Left forelimb (tissue), 1 donor: ENCODE data around the gene TSEN54.
"Not testable (repeated sequence)": the region's sequence is repeated elsewhere in the genome, so short reads cannot be mapped to it uniquely, and the experiment has no call there.

ENCODE experiments used
- DNase-seq: peaks from one replicate; pipeline ENCODE4 v3.0.0-alpha.2; 2018; ENCODE audit warnings: low spot score

Gene TSEN54

GRCh38 chr17:75518983-75519537 is 2.7 kb downstream of the TSEN54 start:
- DNase-seq, result no peak

- DNase-seq, result not testable (repeated sequence)
These were observed 4.1 kb downstream of the TSEN54 start for GRCh38 chr17:75520413-75520812.

DNA sequence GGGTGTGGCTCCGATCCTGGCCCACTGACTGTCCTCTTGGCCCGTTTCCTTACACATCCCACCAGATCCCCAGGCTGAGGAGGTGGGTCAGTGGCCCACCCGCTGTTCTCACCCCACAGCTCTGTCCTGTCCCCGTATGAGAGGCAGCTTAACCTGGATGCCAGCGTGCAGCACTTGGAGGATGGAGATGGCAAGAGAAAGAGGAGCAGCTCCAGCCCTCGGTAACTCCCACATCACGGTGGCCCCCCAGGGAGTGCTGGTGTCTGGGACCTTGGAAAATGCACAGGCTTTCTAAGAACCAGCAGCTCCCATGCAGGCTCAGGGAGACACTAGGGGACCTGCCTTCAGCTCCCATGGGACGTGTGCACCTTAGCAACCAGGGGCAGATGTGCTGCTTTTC is 5.0 kb downstream of the TSEN54 start:
- no peak for DNase-seq

- no peak for DNase-seq
These were observed 5.8 kb downstream of the TSEN54 start for GRCh38 chr17:75521951-75522727.

DNA sequence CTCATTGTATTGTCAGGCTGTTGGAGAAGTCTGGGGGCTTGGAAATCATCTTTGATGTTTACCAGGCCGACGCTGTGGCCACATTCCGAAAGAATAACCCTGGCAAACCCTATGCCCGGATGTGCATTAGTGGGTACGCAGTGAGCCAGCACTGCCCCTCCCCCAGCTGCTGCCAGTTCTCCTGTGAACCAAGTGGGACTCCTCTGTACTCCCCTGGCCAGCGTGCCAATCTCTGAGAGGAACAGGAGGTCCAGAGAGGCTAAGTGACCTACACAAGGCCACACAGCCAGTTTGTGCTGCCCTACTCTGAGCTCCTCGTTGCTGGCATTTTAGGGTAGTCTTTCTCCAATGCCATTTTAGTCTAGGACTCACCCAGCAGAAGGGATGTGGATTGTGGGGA is 7.3 kb downstream of the TSEN54 start:
- no peak for DNase-seq

GRCh38 chr17:75524269-75524969 is 8.1 kb downstream of the TSEN54 start:
- DNase-seq, result no peak

- DNase-seq, result no peak
These were observed 8.9 kb downstream of the TSEN54 start, which contains the start of gene LLGL2 for GRCh38 chr17:75524970-75525805. LLGL2 (plus strand) TSS chr17:75525697; CDS start chr17:75543427, 17,730 bp downstream.

- DNase-seq, result no peak
These were observed 9.7 kb downstream of the TSEN54 start for GRCh38 chr17:75525806-75526554.

- no peak for DNase-seq
These were observed 10.4 kb downstream of the TSEN54 start for GRCh38 chr17:75526555-75527270.

GRCh38 chr17:75530837-75531720 is 14.8 kb downstream of the TSEN54 start:
- no peak for DNase-seq

DNA sequence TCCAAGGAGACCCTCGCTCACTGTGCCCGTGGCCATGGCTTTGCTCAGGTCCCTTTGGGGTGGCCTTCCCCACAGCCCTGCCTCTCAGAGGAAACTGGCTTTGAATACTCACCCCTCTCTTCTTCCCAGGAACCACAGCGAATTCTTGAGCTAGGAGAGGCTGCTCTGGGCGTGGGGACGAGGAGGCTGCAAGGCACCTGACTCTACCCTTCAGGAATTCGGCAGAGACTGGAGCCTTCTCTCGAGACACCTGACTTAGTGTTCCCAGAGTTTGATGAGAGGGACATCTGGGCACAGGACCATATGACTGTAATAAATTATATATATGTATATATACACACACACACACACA is 15.4 kb downstream of the TSEN54 start:
- no peak for DNase-seq

DNA sequence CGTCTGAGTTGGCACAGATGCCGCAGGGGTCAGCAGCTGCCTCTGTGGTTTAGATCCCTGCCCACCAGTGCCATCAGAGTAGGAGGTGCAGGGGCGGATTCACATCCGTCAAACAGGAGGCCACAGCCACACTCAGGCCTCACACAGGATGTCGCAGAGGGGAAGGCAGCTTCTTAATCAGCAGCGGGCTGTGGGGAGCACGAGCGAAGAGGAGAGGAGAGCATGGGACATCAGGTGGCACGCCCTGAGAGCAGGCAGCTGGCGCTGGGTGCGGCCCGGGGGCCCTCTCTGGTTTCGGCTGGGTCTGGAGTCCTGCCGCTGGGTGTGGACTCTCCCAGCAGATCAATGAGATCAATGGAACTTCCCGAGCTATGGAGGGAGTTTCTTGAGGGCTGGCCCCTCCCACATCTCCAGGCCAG is 18.8 kb downstream of the TSEN54 start:
- no peak for DNase-seq

- DNase-seq, result no peak
These were observed 19.5 kb downstream of the TSEN54 start for GRCh38 chr17:75535871-75536270.

- DNase-seq, result no peak
These were observed 20.0 kb downstream of the TSEN54 start for GRCh38 chr17:75536366-75536765.

- DNase-seq, result no peak
These were observed 23.8 kb downstream of the TSEN54 start for GRCh38 chr17:75539967-75540729.

DNA sequence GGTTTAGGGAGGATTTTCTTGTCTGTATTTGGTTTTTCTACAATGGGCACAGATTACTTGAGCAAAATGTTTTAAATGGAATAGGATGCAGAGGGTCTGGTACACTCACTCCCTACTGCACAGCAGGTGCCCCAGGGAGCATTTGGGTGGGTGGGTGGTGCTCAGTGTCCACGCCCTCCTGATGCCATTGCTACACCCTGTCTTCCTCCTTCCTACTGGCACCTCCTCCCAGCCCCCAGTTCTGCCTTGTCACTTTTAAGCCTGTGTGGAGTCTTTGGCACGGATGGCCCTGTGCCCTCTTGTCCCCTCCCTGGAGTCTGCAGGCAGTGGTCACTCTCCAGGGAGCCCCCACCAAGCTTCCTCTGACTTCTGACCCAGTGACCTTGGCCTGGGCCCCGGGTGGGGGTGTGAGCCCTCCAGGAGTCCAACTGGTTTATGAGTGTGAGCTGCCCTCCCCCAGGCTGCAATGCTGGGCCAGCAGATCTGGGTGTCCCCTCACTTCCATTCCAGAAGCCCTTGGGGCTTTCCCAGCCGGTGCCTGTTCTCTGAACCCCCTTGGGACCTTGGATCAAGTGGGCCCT is 24.7 kb downstream of the TSEN54 start:
- DNase-seq, result no peak

- DNase-seq, result no peak
These were observed 25.9 kb downstream of the TSEN54 start for GRCh38 chr17:75542229-75542628.

DNA sequence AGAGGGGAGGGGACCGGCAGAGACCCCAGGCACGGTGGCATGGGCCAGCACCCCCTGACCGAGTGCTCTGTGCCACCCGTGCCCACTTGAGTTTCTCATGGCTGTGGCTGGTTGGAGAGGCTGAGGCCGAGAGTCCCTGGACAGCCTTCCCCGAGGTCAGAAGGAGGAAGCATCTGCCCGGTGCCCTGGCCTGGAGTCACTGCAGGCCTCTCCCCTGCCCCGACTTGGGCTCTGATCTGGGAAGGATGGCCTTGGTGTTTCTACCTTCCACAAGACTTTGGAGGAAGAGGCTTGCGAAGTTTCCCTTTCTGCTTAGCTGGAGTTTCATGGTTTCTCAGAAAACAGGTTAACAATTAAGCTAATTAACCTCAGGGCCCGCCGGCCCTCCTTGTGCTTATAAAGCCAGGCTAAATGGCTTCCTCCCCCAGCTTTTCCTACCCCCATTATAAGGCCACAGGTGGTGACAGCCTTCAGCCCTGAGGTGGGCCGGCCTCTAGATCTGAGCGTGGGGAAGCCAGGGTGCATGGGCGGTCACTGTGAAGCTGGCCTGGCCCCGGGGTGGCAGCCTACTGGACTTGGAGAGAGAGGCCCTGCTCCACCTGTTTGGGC is 26.5 kb downstream of the TSEN54 start:
- DNase-seq, result no peak
